Ammon's horn (tissue), 1 donor: ENCODE results near the gene TGIF2.
"Not testable (repeated sequence)": the region's sequence is repeated elsewhere in the genome, so short reads cannot be mapped to it uniquely, and the experiment has no call there.

Experiments used
- DNase-seq: peaks from one replicate; pipeline ENCODE4 v3.0.0-alpha.2; 2016; ENCODE audit warnings: low spot score

Gene TGIF2

GRCh38 chr20:36547186-36548005 lies 26.0 kb upstream of the TGIF2 start:
- DNase-seq, result no peak

DNA sequence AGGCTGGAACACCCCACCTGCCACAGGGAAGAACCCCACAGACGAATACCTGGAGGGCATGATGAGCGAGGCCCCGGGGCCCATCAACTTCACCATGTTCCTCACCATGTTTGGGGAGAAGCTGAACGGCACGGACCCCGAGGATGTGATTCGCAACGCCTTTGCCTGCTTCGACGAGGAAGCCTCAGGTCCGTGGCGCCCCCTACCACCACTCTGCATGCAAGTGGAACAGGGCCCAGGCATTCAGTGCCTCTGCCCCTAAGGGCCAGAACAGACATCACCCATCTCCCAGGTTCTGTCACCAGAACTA lies 25.4 kb upstream of the TGIF2 start:
- DNase-seq, result no peak

DNA sequence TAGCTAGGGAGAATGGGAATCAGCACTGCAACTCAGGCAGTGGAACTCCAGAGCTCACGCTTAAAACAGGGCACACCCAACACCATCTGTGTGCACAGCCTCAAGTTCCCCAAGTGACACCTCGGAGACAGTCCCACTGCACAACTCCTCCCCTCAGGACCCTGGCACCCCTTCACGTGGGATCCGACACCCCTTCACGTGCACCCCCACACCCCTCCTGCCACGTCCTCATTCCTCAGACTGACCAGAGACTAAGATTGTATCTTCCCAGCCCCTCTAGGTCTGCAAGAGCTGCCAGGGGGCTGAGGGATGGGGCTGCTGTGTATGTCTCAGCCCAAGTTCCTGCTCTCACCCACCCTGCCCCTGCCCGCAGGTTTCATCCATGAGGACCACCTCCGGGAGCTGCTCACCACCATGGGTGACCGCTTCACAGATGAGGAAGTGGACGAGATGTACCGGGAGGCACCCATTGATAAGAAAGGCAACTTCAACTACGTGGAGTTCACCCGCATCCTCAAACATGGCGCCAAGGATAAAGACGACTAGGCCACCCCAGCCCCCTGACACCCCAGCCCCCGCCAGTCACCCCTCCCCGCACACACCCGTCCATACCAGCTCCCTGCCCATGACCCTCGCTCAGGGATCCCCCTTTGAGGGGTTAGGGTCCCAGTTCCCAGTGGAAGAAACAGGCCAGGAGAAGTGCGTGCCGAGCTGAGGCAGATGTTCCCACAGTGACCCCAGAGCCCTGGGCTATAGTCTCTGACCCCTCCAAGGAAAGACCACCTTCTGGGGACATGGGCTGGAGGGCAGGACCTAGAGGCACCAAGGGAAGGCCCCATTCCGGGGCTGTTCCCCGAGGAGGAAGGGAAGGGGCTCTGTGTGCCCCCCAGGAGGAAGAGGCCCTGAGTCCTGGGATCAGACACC lies 24.4 kb upstream of the TGIF2 start:
- DNase-seq, result no peak

- no peak for DNase-seq
Measured at GRCh38 chr20:36549628-36549941, 23.8 kb upstream of the TGIF2 start.

DNA sequence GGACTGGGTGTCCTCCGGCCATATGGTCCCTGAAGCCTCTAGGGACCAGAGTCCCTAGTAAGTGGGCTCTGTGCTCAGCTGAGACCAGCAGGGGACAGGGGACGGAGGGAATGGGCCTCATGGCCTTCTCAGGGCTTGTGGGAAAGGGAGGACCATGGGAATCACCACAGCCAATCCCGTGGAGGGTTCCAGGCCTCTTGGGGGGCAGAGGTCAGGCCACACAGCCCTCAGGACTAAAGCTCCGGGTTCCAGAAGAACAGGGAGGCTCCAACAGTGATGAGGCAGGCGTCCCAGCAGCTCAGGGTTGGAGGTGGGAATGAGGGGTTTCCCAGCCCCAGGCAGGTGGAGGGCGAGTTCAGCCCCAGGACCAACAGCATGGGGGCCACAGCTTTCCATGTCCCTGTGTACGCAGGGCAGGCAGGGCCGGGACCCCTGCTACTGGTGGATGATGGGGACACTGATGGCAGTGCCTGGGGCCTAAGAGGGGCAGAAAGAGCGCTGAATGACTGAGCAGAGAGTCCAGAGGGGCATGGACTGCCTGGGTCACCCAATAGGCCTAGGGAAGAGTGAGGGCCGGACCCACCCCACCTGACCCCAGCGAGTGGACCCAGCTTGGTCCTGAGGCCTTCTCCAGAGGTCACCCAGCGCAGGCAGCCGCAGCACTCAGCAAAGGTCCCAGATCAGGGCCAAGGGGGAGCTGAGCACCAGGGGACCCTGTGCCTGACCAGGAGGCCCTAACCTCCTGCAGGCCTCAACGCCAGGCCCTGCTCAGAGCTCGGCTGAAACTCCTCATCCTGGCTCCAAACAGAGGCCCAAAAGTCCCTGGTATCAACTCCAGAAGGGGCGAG lies 23.2 kb upstream of the TGIF2 start:
- no peak for DNase-seq

DNA sequence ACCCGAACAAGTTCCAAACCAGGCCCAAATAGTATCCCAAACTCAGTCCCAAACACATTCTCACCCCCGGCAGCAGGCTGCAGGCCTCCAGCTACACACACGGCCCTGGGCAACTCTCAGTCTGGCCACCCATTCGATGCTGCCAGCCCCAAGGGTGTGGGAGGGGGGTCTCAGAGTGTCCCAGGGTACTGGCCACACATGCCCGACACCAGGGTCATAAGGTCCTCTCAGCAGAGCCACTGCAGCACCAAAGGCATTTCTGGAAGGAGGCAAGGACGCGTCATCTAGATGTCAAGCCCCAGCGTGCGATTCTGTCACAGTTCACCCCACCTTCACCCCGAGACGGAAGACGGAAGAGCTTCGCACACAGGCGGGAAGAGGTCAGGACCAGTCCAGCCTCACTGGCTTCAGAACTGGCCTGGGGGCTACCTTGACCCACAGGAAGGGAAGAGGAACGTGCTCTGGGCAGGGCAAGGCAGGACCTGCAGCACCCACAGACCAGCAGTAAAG lies 22.6 kb upstream of the TGIF2 start:
- DNase-seq, result no peak

DNA sequence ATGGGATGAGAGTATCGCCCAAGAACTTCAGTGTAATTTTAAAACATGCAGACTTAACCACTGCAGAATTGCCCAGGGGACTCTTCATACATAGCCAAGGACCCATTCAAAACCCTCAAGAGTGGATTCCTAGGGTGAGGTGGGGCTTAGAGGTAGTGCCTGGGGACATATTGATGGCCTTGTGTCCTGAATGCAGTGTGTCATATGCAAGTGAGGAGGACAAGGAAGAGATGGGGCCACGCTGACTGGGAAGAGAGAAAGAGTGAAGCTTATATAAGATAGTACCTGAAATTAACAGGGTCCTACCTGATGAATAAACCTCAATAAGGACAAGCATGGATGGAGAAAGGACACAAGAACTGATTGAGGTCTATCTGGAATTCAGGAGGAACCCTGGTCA lies 18.1 kb upstream of the TGIF2 start:
- DNase-seq, result no peak

- no peak for DNase-seq
Measured at GRCh38 chr20:36562724-36563123, 10.7 kb upstream of the TGIF2 start.

GRCh38 chr20:36563374-36563773 lies 10.0 kb upstream of the TGIF2 start:
- no peak for DNase-seq

- not testable (repeated sequence) for DNase-seq
Measured at GRCh38 chr20:36564078-36564725, 9.2 kb upstream of the TGIF2 start.

DNA sequence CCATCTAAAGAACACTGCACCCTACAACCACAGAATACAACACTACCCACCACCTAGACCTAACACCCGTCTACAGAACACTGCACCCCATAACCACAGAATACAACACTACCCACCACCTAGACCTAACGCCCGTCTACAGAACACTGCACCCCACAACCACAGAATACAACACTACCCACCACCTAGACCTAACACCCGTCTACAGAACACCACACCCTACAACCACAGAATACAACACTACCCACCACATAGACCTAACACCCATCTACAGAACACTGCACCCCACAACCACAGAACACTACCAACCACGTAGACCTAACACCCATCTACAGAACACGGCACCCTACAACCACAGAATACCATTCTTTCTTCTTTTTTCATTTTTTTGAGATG lies 8.7 kb upstream of the TGIF2 start:
- not testable (repeated sequence) for DNase-seq

DNA sequence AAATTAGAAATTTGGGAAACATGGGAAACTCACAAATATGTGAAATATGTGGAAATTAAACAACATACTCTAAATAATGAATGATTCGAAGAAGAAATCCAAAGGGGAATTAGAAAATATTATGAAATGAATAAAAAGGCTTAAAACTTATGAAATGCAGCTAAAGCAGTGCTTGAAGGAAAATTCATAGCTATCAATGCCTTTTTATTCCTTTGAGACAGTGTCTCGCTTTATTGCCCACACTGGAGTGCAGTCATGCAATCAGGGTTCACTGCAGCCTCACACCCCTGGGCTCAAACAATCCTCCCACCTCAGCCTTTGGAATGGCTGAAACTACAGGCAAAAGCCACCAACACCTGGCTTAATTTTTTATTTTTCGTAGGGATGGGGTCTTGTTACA lies 7.9 kb upstream of the TGIF2 start:
- DNase-seq, result no peak

DNA sequence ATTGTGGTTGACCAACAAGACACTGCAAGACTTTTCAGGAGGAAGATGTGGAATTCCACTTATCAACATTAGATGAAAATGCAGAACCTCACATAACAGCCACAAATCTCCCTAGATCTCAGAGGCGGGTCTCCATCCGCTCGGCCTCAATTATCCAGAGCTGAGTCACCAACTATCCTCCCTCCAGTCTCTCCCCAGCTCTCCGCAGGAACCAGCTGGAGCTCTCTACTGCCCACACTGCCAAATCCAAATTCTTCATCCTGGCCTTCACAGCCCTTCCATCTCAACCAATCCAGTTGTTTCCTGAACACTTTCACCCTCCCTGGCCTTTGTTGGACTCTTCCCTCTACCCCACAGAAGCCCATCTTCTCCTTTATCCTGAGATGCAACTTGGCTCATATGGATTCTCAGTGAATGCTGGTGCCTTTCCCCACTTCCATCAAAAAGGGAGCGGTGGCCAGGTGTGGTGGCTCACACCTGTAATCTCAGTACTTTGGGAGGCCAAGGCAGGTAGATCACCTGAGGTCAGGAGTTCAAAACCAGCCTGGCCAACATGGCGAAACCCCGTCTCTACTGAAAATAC lies 3.5 kb upstream of the TGIF2 start:
- DNase-seq, result no peak

GRCh38 chr20:36571564-36572504 lies 1.6 kb upstream of the TGIF2 start:
- DNase-seq, result no peak

GRCh38 chr20:36572701-36573102 lies 695 bp upstream of the TGIF2 start:
- no peak for DNase-seq

GRCh38 chr20:36573798-36574365 lies 485 bp downstream of the TGIF2 start:
- DNase-seq, result peak; percentile 23

DNA sequence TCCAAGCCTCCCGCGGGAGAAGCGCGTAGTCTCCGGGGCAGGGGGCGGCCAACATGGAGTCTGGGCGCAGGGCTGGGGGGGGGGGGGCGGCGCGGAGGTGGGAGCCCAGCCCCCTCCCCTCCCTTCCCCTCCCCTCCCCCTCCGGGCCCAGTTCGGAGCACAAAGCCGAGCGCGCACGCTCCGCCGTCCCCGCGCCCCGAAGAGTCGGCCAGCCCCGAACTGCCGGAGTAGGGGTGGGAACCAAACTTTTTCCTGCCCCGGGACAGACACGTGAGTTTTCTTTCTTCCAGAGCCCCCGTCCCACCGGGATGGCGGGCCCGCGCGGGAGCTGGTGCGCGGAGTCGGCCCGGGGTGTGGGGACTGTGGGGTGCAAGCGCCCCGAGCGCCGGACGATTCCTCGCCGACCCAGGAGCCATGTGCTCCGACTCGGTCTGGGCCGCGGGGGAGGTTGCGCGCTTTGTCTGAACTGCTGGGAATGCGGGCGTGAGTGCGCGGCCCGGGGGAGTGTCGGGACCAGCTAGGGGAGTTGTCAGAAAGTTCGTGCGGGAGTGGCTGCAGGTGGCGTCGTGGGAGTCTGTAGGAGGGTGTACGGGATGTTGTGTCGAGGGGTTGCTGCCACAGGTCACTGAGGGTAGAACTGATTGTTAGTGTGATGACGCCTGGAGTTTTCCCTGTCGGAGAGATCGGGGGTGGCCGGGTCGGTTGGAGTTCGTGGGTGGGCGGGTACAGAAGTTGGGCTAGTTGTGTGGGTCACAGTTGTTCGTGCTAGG lies 1.2 kb downstream of the TGIF2 start:
- DNase-seq, result no peak

DNA sequence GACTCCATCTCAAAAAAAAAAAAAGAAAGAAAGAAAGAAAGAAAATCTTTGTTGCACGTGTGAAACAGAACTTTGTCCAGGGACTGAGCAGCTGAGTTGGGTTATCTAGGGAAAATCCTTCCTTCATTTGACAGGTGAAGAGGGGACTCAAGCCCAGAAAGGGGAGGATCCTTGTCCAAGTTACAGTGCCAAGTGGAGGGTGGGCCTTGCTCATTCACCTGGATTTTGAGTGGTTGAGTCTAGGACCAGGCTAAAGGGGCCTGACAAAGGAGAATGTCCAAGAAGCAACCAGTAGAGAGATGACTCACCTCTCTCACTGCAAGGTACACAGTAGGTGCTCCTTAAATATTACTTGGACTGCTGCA lies 2.7 kb downstream of the TGIF2 start:
- no peak for DNase-seq

DNA sequence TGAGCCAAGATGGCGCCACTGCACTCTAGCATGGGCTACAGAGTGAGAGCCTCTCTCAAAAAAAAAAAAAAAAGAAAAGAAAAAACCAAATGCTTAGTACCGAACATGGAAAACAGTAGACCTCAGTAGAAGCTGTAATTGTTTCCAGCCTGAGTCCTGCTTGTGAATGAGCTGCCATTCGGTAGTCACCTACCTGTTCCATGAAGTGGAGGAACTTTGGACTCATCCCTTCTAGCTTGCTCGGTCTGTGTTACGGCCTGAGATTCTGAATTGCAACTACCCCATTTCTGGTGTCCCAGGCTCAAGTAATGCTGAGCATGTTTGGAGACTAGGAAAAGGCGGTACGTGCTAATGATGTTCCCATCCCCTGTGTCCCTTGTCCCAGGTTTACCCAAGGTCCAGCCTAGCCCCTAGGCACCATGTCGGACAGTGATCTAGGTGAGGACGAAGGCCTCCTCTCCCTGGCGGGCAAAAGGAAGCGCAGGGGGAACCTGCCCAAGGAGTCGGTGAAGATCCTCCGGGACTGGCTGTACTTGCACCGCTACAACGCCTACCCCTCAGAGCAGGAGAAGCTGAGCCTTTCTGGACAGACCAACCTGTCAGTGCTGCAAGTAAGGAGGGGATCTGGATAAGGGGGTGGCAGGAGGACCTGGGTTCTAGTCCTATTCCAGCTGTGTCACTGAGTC lies 5.1 kb downstream of the TGIF2 start:
- DNase-seq, result no peak
